Activated naive CD4-positive, alpha-beta T cell treated with anti-CD3 and anti-CD28 coated beads, Interleukin-2, amount 10 ng/mL, durations not matched to agents 7 days and 5 days (primary cell): ENCODE measurements around the gene ISYNA1.
A peak's percentile ranks its signal among the peaks of the same experiment; 100 is the strongest.

Experiments
- CTCF ChIA-PET: fragments of 350-600 bp; sonication (Branson Sonifier 250); formaldehyde crosslinking; loops from one replicate; lab custom pipeline; 2021; ENCODE audit warnings: antibody characterized with exemption; lab: Charles Lee
- DNase-seq: peaks from one replicate; pipeline ENCODE4 v3.0.0-alpha.2; 2020
- H3K27ac Mint-ChIP-seq: one replicate; pipeline ENCODE4 v1.8.0; 2021; ENCODE audit warnings: mild to moderate bottlenecking, moderate library complexity, mixed read lengths
- H3K27me3 Mint-ChIP-seq: one replicate; pipeline ENCODE4 v1.8.0; 2021; ENCODE audit warnings: mild to moderate bottlenecking, mixed read lengths
- H3K36me3 Mint-ChIP-seq: one replicate; pipeline ENCODE4 v1.8.0; 2021; ENCODE audit warnings: mixed read lengths
- H3K4me1 Mint-ChIP-seq: one replicate; pipeline ENCODE4 v1.8.0; 2021; ENCODE audit warnings: mixed read lengths
- H3K4me3 Mint-ChIP-seq: one replicate; pipeline ENCODE4 v1.8.0; 2021; ENCODE audit warnings: mild to moderate bottlenecking, moderate library complexity, mixed read lengths
- H3K9me3 Mint-ChIP-seq: one replicate; pipeline ENCODE4 v1.8.0; 2021; ENCODE audit warnings: mixed read lengths

The ISYNA1 gene

DNA sequence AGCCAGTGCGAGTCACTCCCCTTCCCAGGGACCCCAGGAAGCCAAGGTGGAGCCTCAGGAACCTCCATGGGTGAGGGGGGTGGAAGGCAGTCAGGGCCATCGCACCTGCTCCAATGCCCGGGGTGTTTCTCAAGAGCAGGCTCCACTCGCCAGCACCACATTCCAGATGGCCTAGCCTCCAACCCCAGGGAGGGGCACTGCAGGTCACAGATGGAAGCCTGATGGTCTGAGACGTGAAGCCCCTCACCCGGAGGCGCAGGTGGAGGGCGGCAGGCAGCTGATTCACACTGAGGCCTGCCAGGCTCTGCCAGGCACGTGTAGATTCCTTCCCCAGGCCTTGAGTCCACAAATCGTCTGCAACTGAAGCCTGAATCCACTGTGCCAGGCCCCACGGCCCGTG is 23.0 kb upstream of the ISYNA1 start:
- Mint-ChIP-seq H3K27ac (no peak overlapping the region), H3K9me3 (no peaks in the 10 kb centered on the region), H3K27me3 (no peaks in the 10 kb centered on the region), H3K4me1 (peaks cover 10% of the 10 kb centered on the region), H3K36me3 (peaks cover 19% of the 10 kb centered on the region), H3K4me3 (no peak overlapping the region)
- CTCF ChIA-PET, result interaction anchor here (0.8 to 1.5 kb wide), 5 partner anchors 8 to 13 kb away, joined by 3 to 6 read pairs (median 4); no protein-coding TSS in a partner anchor
- no peak for DNase-seq

DNA sequence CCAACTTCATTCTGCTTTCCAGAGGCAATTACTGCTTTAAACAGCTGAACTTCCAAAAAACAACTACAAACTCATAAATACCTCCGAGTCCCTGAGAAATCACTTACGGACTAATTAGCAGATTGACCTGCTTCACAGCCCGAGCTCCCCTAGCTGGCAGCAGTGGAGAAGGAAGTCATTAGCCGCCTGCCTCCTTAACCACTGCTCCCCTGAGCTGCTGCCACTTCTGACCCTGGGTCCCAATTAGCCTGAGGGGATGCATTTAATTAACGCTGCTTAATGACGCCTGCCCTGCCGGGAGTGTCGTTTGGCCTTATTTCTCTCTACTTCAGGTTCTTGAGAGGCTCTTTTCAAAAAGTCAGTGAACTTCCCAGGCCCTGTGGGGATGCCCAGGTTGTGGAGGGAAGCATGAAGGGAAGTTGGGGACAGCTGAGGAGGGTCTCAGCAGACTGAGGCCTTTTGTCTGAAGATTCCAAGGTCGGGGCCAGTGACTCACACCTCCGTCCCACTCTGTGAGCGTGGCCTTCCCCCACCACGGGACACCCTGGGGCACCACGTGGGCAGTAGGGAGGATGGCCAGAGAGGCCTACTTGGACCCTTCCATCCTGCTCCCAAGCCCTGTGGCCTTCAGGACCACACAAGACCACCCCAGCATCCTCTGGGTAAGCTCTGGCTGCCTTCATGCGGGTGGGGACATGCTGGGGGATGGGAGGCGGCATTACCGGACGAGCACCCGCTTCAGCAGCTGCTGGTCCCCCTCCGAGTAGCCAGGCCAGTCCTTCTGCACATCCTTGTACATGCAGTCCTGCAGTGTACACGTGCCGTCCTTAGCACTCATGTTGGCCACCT is 19.8 kb upstream of the ISYNA1 start:
- no peak overlapping the region for H3K27ac Mint-ChIP-seq
- CTCF ChIA-PET, result interaction anchor here (0.8 kb wide), 1 partner anchor 389 kb away, joined by 3 read pairs; no protein-coding TSS in a partner anchor

DNA sequence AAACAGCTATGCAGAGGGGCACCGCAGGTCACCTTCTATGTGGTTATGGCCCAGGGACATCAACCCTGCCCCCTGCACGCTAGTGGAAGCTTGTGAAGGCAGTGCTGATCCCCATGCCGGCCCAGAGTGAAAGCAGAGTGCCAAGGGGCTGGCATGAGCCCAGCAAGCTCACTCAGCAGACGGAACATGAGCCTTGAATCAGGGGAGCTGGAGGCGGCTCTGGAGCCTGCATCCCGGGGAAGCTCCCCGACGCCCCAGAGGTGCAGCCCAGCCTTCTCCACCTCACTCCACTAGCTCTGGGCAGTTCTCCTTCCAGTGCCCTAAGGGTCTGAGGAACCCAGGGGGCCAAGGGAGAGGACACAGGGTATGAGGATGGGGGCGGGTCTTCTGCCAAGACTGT is 19.0 kb upstream of the ISYNA1 start:
- Mint-ChIP-seq H3K27me3 (no peaks in the 10 kb centered on the region), H3K27ac (no peak overlapping the region)

More for the DNA sequence above, 19.8 kb upstream of the ISYNA1 start:
- H3K4me1 Mint-ChIP-seq, result no peaks in the 10 kb centered on the region
- peaks cover 17% of the 10 kb centered on the region for H3K36me3 Mint-ChIP-seq
- H3K9me3 Mint-ChIP-seq, result no peaks in the 10 kb centered on the region
- no peak overlapping the region for H3K4me3 Mint-ChIP-seq
- no peak for DNase-seq
- H3K27me3 Mint-ChIP-seq, result no peaks in the 10 kb centered on the region

DNA sequence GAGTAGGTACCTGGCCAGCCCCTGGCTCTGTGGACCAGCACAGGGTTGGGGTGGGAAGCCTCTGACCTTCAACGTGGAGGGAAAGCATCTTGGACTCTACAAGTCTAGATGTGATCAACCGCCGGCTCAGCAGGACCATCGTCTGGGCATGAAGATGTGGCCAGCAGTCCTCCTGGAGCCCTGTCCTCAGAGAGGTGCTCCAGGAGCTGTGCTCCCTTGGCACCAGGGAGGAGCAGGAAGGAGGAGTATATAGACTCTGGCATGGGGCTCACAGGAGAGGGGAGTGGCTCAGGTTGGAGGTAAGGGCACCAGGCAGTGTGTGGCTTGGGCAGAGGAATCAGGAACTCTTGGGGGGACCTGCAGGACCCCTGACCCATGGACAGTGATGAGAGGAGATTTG is 18.3 kb upstream of the ISYNA1 start:
- CTCF ChIA-PET, result interaction anchor here (1.1 kb wide), 1 partner anchor 14 kb away, joined by 4 read pairs; no protein-coding TSS in a partner anchor
- no peaks in the 10 kb centered on the region for H3K4me1 Mint-ChIP-seq
- H3K36me3 Mint-ChIP-seq, result peaks cover 10% of the 10 kb centered on the region
- no peak overlapping the region for H3K27ac Mint-ChIP-seq
- H3K9me3 Mint-ChIP-seq, result no peaks in the 10 kb centered on the region
- H3K27me3 Mint-ChIP-seq, result no peaks in the 10 kb centered on the region
- no peak overlapping the region for H3K4me3 Mint-ChIP-seq
- DNase-seq, result no peak

More for the DNA sequence above, 19.0 kb upstream of the ISYNA1 start:
- Mint-ChIP-seq H3K36me3 (peaks cover 15% of the 10 kb centered on the region), H3K9me3 (no peaks in the 10 kb centered on the region), H3K4me1 (no peaks in the 10 kb centered on the region), H3K4me3 (no peak overlapping the region)
- CTCF ChIA-PET, result interaction anchor here (0.8 to 1.1 kb wide), 2 partner anchors 13 to 390 kb away, joined by 3 to 4 read pairs; no protein-coding TSS in a partner anchor
- DNase-seq, result no peak

DNA sequence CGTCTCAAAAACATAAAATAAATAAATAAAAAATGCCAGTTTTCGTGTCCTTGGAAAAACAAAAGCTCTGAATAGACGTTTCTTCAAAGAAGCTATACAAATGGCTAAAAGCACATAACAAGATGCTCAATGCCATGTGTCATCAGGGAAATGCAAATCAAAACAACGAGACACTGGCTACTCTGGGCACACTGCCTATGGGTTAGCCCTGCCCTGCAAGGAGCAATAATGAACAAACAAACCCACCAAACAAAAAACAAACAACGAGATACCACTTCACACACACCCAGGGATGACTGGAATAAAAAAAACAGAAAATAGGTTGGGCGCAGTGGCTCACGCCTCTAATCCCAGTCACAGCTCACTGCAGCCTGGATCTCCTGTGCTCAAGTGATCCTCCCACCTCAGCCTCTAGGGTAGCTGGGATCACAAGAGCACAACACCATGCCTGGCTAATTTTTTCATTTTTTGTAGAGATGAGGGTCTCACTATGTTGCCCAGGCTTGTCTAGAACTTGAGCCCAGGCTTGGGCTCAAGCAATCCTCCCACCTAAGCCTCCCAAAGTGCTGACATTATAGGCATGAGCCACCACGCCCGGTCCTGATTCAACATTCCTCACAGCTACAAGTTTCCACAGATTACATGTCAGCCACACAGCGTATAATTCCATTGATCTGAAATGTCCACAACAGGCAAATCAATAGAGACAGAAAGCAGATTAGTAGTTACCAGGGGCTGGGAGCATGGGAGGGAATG is 15.5 kb upstream of the ISYNA1 start:
- no peaks in the 10 kb centered on the region for H3K4me1 Mint-ChIP-seq
- no peak overlapping the region for H3K4me3 Mint-ChIP-seq
- no peak for DNase-seq
- H3K36me3 Mint-ChIP-seq, result peaks cover 14% of the 10 kb centered on the region
- H3K9me3 Mint-ChIP-seq, result no peaks in the 10 kb centered on the region
- H3K27me3 Mint-ChIP-seq, result no peaks in the 10 kb centered on the region
- CTCF ChIA-PET, result interaction anchor here (0.7 to 1.4 kb wide), 5 partner anchors 8 to 261 kb away, joined by 3 to 4 read pairs (median 3); no protein-coding TSS in a partner anchor
- H3K27ac Mint-ChIP-seq, result no peak overlapping the region

DNA sequence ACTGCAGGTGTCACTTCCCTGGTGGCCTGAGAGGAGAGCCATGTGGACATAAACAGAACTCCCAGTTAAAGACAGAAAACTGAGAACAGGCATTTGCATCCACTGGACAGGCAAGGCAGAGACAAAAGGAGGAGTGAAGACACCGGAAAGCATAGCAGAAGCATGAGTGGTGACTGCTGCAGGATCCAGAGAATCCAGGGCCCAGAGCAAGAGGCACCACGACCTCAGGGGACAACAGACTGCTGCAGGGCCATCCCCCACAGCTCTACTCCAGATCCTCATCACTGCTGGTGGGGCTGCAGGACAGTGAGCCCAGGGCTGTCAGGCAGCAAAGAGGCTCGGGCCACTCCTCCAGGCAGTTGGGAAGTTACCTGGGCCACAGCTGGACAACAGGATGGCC is 14.5 kb upstream of the ISYNA1 start:
- CTCF ChIA-PET, result interaction anchor here (1.3 to 2.3 kb wide), 3 partner anchors 9 to 67 kb away, joined by 4 to 11 read pairs (median 4); no protein-coding TSS in a partner anchor
- Mint-ChIP-seq H3K27me3 (no peaks in the 10 kb centered on the region), H3K27ac (peak overlapping the region; percentile 20), H3K4me3 (no peak overlapping the region), H3K36me3 (peaks cover 16% of the 10 kb centered on the region), H3K4me1 (no peaks in the 10 kb centered on the region), H3K9me3 (no peaks in the 10 kb centered on the region)
- DNase-seq, result no peak

DNA sequence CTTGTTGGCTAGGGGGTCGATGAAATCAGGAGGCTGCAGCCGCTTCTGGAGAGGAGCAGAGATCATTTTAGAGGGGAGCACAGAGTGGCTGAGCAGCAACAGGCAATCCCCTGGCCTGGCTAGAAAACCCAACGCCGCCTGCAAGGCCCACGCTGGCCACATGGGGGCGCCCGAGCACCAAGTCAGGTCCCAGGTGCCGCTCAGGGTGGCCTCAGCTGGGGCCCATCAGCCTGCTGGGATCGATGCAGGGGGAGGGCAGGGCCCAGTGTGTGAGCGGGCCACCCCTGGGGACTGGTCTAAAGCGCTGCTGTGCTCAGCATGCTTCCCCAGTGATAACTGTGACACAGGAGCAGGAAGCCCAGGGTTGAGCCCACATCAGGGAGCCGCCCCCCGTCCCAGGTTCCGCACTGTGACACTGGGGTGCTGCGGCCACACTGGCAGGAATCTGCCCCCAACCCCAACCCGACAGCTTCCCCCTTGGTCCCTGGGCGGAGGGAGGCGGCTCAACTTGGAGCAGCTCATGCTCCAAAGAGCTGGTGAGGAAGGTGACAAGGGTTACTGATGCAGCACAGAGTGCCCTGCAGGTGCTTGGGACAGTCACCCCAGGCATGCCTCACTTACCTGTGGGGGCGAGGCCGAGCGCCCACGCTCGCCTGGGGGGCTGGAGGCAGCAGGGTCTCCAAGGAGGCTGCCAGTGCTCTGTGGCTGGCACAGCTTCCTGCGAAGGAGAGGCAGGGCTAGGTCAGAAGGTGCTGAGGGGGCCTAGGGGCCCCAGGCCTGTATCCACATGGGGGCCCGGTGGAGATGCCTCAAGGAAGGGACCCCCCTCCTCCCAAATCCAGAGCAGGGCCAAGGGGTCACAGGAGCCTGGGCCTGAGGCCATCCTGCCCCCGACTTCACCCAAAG is 13.3 kb upstream of the ISYNA1 start:
- Mint-ChIP-seq H3K36me3 (peaks cover 24% of the 10 kb centered on the region), H3K4me3 (no peak overlapping the region), H3K27ac (no peak overlapping the region), H3K9me3 (no peaks in the 10 kb centered on the region), H3K27me3 (no peaks in the 10 kb centered on the region), H3K4me1 (no peaks in the 10 kb centered on the region)
- CTCF ChIA-PET, result interaction anchor here (0.7 to 2.3 kb wide), 20 partner anchors 10 to 396 kb away, joined by 3 to 11 read pairs (median 4); partner anchors contain the start of genes KXD1 and SSBP4
- DNase-seq, result peak; percentile 92

DNA sequence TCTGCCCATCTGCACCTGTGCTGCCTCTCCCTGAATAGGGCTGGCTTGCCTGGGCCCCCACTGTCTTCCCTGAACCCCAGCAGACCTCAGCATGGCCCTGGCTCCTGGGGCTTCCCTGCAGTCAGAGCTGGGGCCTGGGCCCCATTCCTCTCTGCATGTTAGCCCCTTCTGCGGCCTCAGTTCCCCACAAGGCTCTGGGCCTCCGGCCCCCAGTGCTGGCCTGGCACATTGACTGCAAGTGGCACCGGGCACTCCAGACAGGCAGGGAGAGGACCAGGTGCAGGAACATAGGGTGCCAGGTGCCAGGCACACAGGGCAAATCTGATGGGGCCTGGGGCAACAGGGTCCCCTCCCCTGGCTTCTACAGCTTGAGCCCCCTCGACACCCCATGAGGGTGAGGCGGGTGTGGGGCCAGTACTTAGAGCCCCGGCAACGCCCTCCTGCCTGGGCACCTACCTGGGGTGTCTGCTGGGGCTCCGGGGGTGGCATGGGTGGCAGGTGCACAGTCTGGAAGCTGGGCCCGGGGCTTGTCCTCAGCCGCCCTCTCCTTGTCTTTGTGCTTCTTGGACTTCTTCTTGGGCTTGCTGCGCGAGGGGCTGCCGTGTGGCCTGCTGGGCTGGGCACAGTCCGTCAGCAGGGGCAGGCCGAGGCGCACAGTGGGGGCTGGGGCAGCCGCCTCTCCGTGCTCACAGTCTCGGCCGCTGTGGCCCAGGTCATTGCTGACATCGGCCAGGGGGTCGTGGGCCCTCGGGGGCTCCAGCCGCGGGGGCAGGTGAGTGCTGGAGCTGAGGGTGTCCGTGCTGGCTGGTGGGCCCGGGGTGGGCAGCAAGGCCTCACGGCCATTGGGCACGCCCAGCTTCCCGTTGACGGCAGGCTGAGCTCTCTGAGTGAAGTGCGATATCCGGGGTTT is 12.3 kb upstream of the ISYNA1 start:
- no peak overlapping the region for H3K4me3 Mint-ChIP-seq
- H3K4me1 Mint-ChIP-seq, result no peaks in the 10 kb centered on the region
- no peak for DNase-seq
- no peak overlapping the region for H3K27ac Mint-ChIP-seq
- peaks cover 20% of the 10 kb centered on the region for H3K36me3 Mint-ChIP-seq
- H3K27me3 Mint-ChIP-seq, result no peaks in the 10 kb centered on the region
- H3K9me3 Mint-ChIP-seq, result no peaks in the 10 kb centered on the region
- CTCF ChIA-PET, result interaction anchor here (0.7 to 2.3 kb wide), 11 partner anchors 10 to 224 kb away, joined by 3 to 11 read pairs (median 4); no protein-coding TSS in a partner anchor

DNA sequence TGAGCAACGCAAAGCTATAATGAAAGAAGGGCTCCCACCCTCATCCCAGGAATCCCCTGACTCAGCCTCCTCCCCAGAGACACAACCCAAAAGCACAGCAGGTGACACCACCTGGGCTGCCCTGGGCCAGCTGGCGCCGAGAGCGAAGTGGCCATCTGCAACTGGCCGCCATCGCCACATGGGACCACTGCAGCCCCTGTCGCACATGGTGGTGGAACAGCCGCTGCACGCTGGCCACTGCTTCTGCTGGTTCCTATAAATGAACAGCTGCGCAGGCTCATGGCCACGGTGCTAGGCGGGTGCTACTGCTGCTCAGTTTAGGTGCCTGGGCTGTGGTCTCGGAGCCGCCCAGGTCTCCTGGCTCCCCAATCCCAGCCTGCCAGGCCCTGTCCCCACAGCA is 11.6 kb upstream of the ISYNA1 start:
- Mint-ChIP-seq H3K4me1 (no peaks in the 10 kb centered on the region), H3K27me3 (no peaks in the 10 kb centered on the region), H3K4me3 (no peak overlapping the region), H3K36me3 (peaks cover 22% of the 10 kb centered on the region), H3K9me3 (no peaks in the 10 kb centered on the region), H3K27ac (no peak overlapping the region)
- CTCF ChIA-PET, result interaction anchor here (1.4 to 1.5 kb wide), 3 partner anchors 9 to 13 kb away, joined by 4 to 6 read pairs (median 6); no protein-coding TSS in a partner anchor
- no peak for DNase-seq

DNA sequence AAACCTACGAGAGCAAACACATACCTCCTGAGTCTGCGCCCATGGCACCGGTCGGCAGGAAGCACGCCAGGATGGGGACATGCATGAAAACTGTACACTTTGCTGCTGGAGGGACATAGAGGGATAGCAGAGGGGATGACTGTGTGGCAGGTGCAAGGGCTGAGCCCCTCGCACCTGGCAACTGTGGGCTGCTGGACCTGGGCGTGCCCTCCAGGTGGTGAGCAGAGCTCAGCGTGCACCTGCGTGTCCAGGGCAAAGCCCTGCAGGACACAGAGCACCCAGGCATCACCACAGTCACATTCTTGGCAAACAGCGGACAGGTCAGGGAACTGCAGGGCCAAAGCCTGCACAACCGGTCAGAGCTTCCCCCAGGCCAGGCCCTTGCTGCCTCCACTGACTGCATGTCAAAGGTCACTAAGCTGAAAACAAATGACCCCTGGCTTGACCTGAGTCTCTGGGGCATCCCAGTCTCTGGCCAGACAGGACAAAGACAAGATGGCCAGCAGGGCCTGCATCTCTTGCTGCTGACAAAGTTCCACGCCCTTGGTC is 9.0 kb upstream of the ISYNA1 start:
- CTCF ChIA-PET, result no interaction called here
- H3K27me3 Mint-ChIP-seq, result no peaks in the 10 kb centered on the region
- H3K9me3 Mint-ChIP-seq, result peaks cover 6% of the 10 kb centered on the region
- no peak overlapping the region for H3K27ac Mint-ChIP-seq
- H3K4me1 Mint-ChIP-seq, result peaks cover 10% of the 10 kb centered on the region
- no peak overlapping the region for H3K4me3 Mint-ChIP-seq
- no peak for DNase-seq
- H3K36me3 Mint-ChIP-seq, result peaks cover 37% of the 10 kb centered on the region

DNA sequence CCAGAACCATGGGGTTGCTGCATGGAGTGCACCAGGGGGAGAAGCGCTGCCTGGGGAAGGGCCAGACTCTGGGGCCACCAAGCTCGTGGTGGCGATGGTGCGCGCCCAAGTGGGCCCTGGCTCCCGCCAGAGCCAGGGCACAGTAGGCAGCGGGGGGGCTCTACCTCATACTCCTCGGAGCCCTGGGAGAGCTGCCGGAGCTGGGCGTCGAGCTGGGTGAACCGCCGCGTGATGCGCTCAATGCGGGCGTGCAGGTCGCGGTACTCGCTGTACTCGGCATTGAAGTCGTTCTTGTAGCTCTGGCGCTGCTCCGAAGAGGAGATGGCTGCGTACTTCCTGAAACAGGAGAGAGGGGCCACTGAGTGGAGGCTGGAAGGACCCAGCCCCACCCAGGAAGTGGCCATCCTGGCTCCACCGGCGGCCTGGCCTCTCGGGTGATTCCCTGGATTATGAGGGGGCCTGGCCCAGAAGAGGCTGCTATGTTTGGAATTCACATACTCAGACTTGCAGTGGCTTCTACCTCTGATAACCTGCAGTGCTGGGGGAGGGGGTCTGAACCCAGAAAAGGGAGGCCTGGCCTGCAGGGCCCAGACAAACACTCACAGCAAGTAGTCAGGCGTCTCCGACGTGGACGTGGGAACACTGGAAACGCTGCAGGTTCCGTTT is 8.3 kb upstream of the ISYNA1 start:
- CTCF ChIA-PET, result interaction anchor here (0.9 kb wide), 1 partner anchor 24 kb away, joined by 3 read pairs; no protein-coding TSS in a partner anchor

More for the DNA sequence above, 8.3 kb upstream of the ISYNA1 start:
- Mint-ChIP-seq H3K4me3 (no peak overlapping the region), H3K27ac (no peak overlapping the region), H3K9me3 (peaks cover 6% of the 10 kb centered on the region), H3K36me3 (peaks cover 37% of the 10 kb centered on the region), H3K27me3 (no peaks in the 10 kb centered on the region), H3K4me1 (peaks cover 15% of the 10 kb centered on the region)
- no peak for DNase-seq
